Gastroesophageal sphincter (tissue), 3 donors: ENCODE data around the gene PRXL2A.

Experiments
- CTCF ChIP-seq, 4 experiments: fragments of 200-600 bp in 2 of 4; fragments of 450-650 bp in 2 of 4; sonication (generic) in 1 of 4; IDR thresholded peaks; one replicate each; pipeline ENCODE4 v1.5.1; 2017 to 2019; ENCODE audit warnings: antibody characterized with exemption in 4 of 4, mild to moderate bottlenecking in 2 of 4, moderate library complexity in 2 of 4
- EP300 ChIP-seq: sonication (generic); formaldehyde crosslinking; IDR thresholded peaks from one replicate; pipeline ENCODE4 v1.6.1; 2017; ENCODE audit warnings: antibody characterized with exemption, mild to moderate bottlenecking
- POLR2A ChIP-seq, 2 donors: fragments of 450-650 bp; IDR thresholded peaks; one replicate each; pipeline ENCODE4 v1.6.1; 2017; ENCODE audit warnings: antibody characterized with exemption in 2 of 2, mild to moderate bottlenecking in 2 of 2, moderate library complexity in 1 of 2

GRCh38 chr10:80466724-80467326, 58.5 kb downstream of the PRXL2A start:
- TF ChIP-seq CTCF (IDR thresholded peaks at IDR 0.05) = no peak
- TF ChIP-seq POLR2A (IDR thresholded peaks at IDR 0.05) = no peak
- no peak for TF ChIP-seq EP300
